Lung (tissue), 12 donors: Measurements from ENCODE around the gene RIPK4. TPM values are rescaled to one million over a fixed set of nuclear protein-coding genes. Genes with fewer than 3 reads are reported as not detected.

Experiments
- ATAC-seq: fragments of 200-7000 bp; cut with Tn5 transposase; one replicate; pipeline ENCODE4 v1.9.1; 2020; ENCODE audit warnings: moderate number of reproducible peaks; ENCODE audit not compliant: insufficient read depth, low FRiP score
- DNase-seq, 3 donors: peaks; one replicate each; pipeline ENCODE4 v3.0.0-alpha.2; 2013 to 2017
- H3K27ac ChIP-seq, 2 donors: one replicate each; pipeline ENCODE4 v1.5.1; 2013; ENCODE audit warnings: mild to moderate bottlenecking in 2 of 2, moderate library complexity in 2 of 2, control low read depth in 1 of 2, inconsistent platforms in 1 of 2, low read depth in 1 of 2, low read length in 1 of 2
- H3K27me3 ChIP-seq, 3 donors: one replicate each; pipeline ENCODE4 v1.5.1; 2013; ENCODE audit warnings: low read length in 2 of 3; ENCODE audit not compliant: control insufficient read depth in 3 of 3, insufficient read depth in 3 of 3
- H3K36me3 ChIP-seq, 4 donors: one replicate each; pipeline ENCODE4 v1.5.1; 2013; ENCODE audit warnings: low read length in 4 of 4, mild to moderate bottlenecking in 1 of 4, moderate library complexity in 1 of 4; ENCODE audit not compliant: control insufficient read depth in 4 of 4, insufficient read depth in 4 of 4
- H3K4me1 ChIP-seq, 5 donors: one replicate each; pipeline ENCODE4 v1.5.1; 2013; ENCODE audit warnings: low read length in 5 of 5, mild to moderate bottlenecking in 2 of 5, moderate library complexity in 1 of 5; ENCODE audit not compliant: control insufficient read depth in 5 of 5, insufficient read depth in 5 of 5
- H3K4me3 ChIP-seq: one replicate; pipeline ENCODE4 v1.5.1; 2013; ENCODE audit warnings: mild to moderate bottlenecking, control low read depth, moderate library complexity
- H3K9ac ChIP-seq, 2 donors: one replicate each; pipeline ENCODE4 v1.5.1; 2013; ENCODE audit warnings: low read length in 2 of 2, control low read depth in 1 of 2; ENCODE audit not compliant: insufficient read depth in 1 of 2
- H3K9me3 ChIP-seq, 4 donors: one replicate each; pipeline ENCODE4 v1.5.1; 2013; ENCODE audit warnings: low read length in 3 of 4, mild to moderate bottlenecking in 1 of 4, moderate library complexity in 1 of 4; ENCODE audit not compliant: control insufficient read depth in 4 of 4, insufficient read depth in 3 of 4
- WGBS, 2 donors: extraction: QIAGEN DNeasy Blood & Tissue Kit; methylation state at CpG; one replicate each; pipeline ENCODE4 v1.1.7; 2013; 5-methylcytosine and 5-hydroxymethylcytosine counted together
- polyA plus RNA-seq, 2 donors: library from polyadenylated mRNA; stranded (reverse); fragments of 200-250 nt; gene quantifications; one replicate each; pipeline ENCODE4 v1.2.1, GENCODE V29; 2013
- total RNA-seq, 2 donors: library from RNA; depleted of rRNA in 1 of 2; stranded (reverse); fragments of >200 nt in 1 of 2; gene quantifications; one replicate each; pipeline ENCODE4 v1.2.1, GENCODE V29; 2014 to 2021
- TF ChIP-seq, protein P1 (sequence below): IDR thresholded peaks from 2 replicates; pipeline ENCODE4 v1.5.1; 2012; ENCODE audit warnings: mild to moderate bottlenecking; ENCODE audit errors: control extremely low read depth, extremely low read depth
- donor health status: control.
- donor health status: control.
- donor health status: Bipolar disorder and iron deficiency.
- donor health status: healthy.
- donor health status: DM: yes; HTN: yes; CAD: no.

The RIPK4 gene
- total and polyA plus RNA-seq, 4 donors = 5.0 to 21.6 (median 9.1) TPM

DNA sequence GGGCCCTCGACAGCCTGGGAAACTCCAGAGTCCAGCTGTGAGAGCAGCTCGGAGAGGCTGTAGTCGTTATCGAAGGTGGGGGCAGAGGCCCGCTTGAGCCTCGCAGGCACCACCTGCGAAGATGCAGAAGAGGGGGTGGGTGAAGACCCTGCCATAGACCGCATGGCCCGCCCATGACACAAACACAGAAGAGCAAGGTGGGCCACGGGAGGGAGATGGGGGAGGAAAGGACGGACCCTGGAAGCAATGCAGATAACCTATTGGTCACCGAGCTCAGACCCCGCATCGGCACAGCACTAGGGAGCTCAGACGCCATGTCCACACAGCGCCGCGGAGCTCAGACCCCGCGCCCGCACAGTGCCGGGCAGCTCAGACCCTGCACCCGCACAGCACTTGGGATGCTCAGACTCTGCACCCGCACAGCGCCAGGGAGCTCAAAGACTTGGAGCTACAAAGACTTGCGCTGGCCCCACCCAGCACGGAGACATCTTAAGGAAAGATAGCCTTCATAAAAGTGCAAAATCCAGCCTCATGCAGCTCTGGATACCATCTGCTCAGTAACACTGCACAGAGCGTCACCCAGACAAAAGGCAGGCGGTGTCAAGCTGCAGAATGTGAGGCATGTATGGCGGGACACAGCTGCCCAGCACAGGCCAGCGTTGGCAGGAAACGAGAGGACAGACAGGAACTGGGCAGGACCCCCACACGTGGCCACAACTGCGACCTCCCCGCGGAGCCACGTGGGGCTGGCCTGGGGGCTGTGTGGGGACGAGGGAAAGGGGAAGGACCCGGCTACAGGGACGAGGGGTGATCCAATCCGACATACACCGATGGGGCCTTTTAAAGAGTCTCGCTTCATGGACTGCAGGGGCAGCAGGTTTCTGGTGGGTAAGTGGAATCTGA, 22.6 kb downstream of the RIPK4 start:
- Histone ChIP-seq H3K4me3 (no peak overlapping the region), H3K27me3 (peaks cover 0 to 4% (median 3%) of the 10 kb centered on the region in 3 donors), H3K27ac (no peak overlapping the region), H3K4me1 (peaks cover 0 to 3% (median 0%) of the 10 kb centered on the region in 5 donors), H3K9ac (no peak overlapping the region), H3K36me3 (peaks cover 0 to 11% (median 0%) of the 10 kb centered on the region in 4 donors), H3K9me3 (peaks cover 0 to 8% (median 0%) of the 10 kb centered on the region in 4 donors)
- TF ChIP-seq, protein P1, sequence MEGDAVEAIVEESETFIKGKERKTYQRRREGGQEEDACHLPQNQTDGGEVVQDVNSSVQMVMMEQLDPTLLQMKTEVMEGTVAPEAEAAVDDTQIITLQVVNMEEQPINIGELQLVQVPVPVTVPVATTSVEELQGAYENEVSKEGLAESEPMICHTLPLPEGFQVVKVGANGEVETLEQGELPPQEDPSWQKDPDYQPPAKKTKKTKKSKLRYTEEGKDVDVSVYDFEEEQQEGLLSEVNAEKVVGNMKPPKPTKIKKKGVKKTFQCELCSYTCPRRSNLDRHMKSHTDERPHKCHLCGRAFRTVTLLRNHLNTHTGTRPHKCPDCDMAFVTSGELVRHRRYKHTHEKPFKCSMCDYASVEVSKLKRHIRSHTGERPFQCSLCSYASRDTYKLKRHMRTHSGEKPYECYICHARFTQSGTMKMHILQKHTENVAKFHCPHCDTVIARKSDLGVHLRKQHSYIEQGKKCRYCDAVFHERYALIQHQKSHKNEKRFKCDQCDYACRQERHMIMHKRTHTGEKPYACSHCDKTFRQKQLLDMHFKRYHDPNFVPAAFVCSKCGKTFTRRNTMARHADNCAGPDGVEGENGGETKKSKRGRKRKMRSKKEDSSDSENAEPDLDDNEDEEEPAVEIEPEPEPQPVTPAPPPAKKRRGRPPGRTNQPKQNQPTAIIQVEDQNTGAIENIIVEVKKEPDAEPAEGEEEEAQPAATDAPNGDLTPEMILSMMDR = no peak
- ATAC-seq = no peak
- WGBS, 2 donors = 76 to 79% methylated on average over 41 to 43 of the region's 43 CpGs
- DNase-seq = peak; percentile 46 to 59 (median 57)

DNA sequence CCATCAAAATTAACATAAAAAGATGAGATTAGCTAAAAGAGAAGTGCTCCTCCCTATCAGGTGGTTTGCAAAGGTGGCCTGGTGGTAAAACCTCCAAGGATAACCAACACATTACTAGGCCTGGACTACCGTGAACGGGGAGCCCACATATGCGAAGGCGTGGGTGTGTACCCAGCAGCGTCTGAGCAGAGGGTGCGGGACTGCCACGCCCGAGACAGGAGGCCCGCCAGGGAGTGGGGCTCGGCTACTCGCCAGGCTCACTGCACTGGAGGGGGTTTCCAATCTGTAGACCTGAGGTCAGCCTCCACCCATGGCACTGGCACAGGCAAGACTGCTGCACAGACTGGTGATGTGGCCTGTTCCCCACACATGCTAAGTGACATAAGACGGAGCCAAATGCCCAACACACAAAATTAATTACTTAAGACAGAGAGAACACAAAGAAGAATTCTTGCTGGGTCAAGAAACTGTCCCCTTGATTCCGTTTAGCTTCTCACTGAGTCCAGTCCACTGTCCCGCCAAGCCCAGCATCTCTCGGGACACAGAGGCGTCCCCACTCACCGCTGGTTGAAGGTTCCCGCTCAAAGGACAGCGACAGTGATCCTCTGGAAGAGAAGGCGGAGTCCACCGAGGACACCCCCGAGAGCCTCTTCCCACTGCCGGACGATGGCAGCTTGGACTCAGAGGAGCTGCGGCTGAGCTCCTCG, 23.4 kb downstream of the RIPK4 start:
- 88 to 92% methylated on average over 26 of the region's 26 CpGs for WGBS, 2 donors
- TF ChIP-seq, protein P1 = no peak
- H3K27ac ChIP-seq = no peak overlapping the region
- H3K9ac ChIP-seq = no peak overlapping the region
- peaks cover 0 to 8% (median 0%) of the 10 kb centered on the region in 4 donors for H3K9me3 ChIP-seq
- ATAC-seq (no peak), DNase-seq (no peak)
- no peak overlapping the region for H3K4me3 ChIP-seq
- H3K27me3 ChIP-seq = peaks cover 0 to under 1% (median 0%) of the 10 kb centered on the region in 3 donors
- H3K36me3 ChIP-seq = peaks cover 0 to 11% (median 0%) of the 10 kb centered on the region in 4 donors
- peaks cover 0 to 3% (median 0%) of the 10 kb centered on the region in 5 donors for H3K4me1 ChIP-seq

DNA sequence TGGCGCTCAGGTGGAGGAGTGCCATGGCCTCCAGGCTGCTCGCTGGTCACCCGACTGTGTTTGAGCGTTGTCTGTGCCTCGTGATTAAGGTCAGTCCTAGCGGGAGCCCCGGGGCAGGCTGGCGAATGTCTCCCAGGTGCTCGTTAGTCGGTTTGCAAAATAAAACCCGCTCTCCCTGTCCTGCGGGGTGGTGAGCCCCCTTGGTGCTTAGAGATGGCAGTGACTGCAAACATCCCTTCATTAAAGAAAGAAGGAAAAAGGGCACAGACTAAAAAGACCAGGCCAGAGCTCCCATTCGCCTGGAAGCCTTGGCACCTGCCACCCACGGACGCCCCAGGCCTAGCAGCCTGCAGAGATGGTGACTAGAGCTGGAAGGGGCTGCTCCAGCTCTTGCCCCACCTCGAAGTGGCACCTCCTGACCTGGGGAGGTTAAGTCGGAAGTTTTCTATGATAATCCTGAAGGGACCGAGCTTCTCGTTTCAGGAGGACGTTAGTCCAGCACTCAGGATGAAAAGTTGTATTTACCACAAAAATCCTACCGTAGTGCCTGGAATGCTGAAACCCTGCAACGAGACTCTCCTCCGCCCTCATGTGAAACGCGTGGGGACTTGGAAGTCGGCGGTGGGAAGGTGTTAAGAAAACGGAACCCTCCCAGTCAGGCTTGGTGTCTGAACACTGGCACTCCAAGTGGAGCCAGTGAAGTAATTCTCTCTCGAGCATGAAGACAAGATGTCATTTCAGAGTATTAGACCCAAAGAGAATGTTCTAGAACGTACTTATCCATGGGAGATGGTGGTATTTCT, 24.6 kb downstream of the RIPK4 start:
- TF ChIP-seq, protein P1 = no peak
- DNase-seq (no peak), ATAC-seq (no peak)
- Histone ChIP-seq H3K9ac (no peak overlapping the region), H3K4me1 (peaks cover 0 to 3% (median 0%) of the 10 kb centered on the region in 5 donors), H3K27ac (no peak overlapping the region), H3K36me3 (peaks cover 0 to 11% (median 0%) of the 10 kb centered on the region in 4 donors), H3K9me3 (peaks cover 0 to 13% (median 3%) of the 10 kb centered on the region in 4 donors), H3K27me3 (no peaks in the 10 kb centered on the region), H3K4me3 (no peak overlapping the region)
- WGBS, 2 donors = 86 to 91% methylated on average over 30 of the region's 30 CpGs
